Hepatocyte (in vitro differentiated cells): ENCODE results near the gene INIP.

Experiments
- CTCF ChIP-seq: fragments of 200-600 bp; sonication (generic); IDR thresholded peaks from 2 replicates; pipeline ENCODE4 v1.5.1; 2016; ENCODE audit warnings: antibody characterized with exemption, mild to moderate bottlenecking; ENCODE audit not compliant: poor library complexity
- EZH2 ChIP-seq: fragments of 200-600 bp; sonication (generic); IDR thresholded peaks from 2 replicates; pipeline ENCODE4 v1.6.1; 2016; ENCODE audit warnings: antibody characterized with exemption, mild to moderate bottlenecking, borderline replicate concordance

DNA sequence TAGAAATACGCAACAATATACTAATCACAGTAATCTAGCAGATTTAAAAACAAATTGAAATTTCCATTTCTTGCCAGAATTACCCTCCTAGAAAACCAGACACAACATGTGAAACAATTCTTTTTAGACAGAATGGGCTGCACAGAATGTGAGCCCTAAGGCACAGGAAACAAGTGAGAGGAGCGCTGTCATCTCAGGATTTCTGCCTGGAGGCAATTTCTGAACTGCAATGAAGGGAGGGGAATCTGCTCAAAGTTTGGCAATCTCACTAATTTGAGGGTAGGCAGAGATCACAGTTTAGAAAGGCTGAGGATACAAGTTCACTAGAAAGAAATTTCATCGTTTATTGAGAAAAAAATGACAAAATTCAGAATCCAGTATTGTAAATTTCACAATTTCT lies 70.3 kb downstream of the INIP start:
- TF ChIP-seq CTCF (no peak), EZH2 (no peak)
